Stomach (tissue), 9 donors: ENCODE measurements around the gene TIMELESS. TPM values are rescaled to one million over a fixed set of nuclear protein-coding genes. Genes with fewer than 3 reads are reported as not detected.

Experiments
- DNase-seq, 2 donors: peaks; one replicate each; pipeline versions ENCODE4 v3.0.0 to v3.0.0-alpha.2; 2013 to 2019
- H3K27ac ChIP-seq, 5 donors: fragments of 200-600 bp in 4 of 5; sonication (generic) in 4 of 5; one replicate each; pipeline ENCODE4 v1.5.1; 2013 to 2019; ENCODE audit warnings: mild to moderate bottlenecking in 1 of 5, moderate library complexity in 1 of 5
- H3K27me3 ChIP-seq, 3 donors: fragments of 200-600 bp; sonication (generic); one replicate each; pipeline ENCODE4 v1.5.1; 2017 to 2019; ENCODE audit warnings: mixed run types in 1 of 3
- H3K36me3 ChIP-seq, 4 donors: fragments of 200-600 bp; sonication (generic); 1 replicate in 3 of 4; 2 replicates in 1 of 4; pipeline ENCODE4 v1.5.1; 2016 to 2019
- H3K4me1 ChIP-seq, 4 donors: fragments of 200-600 bp; sonication (generic); one replicate each; pipeline ENCODE4 v1.5.1; 2016 to 2019
- H3K4me3 ChIP-seq, 4 donors: fragments of 200-600 bp; sonication (generic) in 3 of 4; one replicate each; pipeline ENCODE4 v1.5.1; 2016 to 2019; ENCODE audit warnings: mild to moderate bottlenecking in 1 of 4
- H3K9me3 ChIP-seq, 4 donors: fragments of 200-600 bp; sonication (generic); one replicate each; pipeline ENCODE4 v1.5.1; 2016 to 2019
- EP300 ChIP-seq: sonication (generic); formaldehyde crosslinking; IDR thresholded peaks from one replicate; pipeline ENCODE4 v1.6.1; 2017; ENCODE audit warnings: antibody characterized with exemption
- POLR2A ChIP-seq, 4 donors: fragments of 450-650 bp; IDR thresholded peaks; one replicate each; pipeline ENCODE4 v1.6.1; 2016; ENCODE audit warnings: antibody characterized with exemption in 4 of 4, control low read depth in 2 of 4, mild to moderate bottlenecking in 1 of 4, moderate library complexity in 1 of 4
- POLR2AphosphoS5 ChIP-seq, 3 donors: sonication (generic); formaldehyde crosslinking; IDR thresholded peaks; one replicate each; pipeline ENCODE4 v1.6.1; 2016; ENCODE audit warnings: antibody characterized with exemption in 3 of 3
- WGBS, 5 donors: extraction: QIAGEN DNeasy Blood & Tissue Kit in 3 of 5; methylation state at CpG; one replicate each; pipeline versions ENCODE4 v1.1.5 to v1.1.7; 2013 to 2018; 5-methylcytosine and 5-hydroxymethylcytosine counted together
- intact Hi-C: fragments of 100-400 bp; cut with DNase I; formaldehyde crosslinking; loops from one replicate; pipeline ENCODE4 v1.15.1; 2023; ENCODE audit warnings: low total_unique reads
- polyA plus RNA-seq, 3 donors: library from polyadenylated mRNA; stranded (reverse); fragments of 200-250 nt; gene quantifications; one replicate each; pipeline ENCODE4 v1.2.3, GENCODE V29; 2013
- total RNA-seq, 5 donors: library from RNA; depleted of rRNA; stranded (reverse); fragments of >200 nt; gene quantifications; one replicate each; pipeline versions ENCODE4 v1.1.0 to v1.2.3, GENCODE V29; 2014 to 2016
- TF ChIP-seq, protein P1 (sequence below), 7 experiments: fragments of 450-650 bp in 4 of 7; fragments of 200-600 bp in 3 of 7; sonication (generic) in 3 of 7; IDR thresholded peaks; one replicate each; pipeline ENCODE4 v1.5.1; 2016 to 2019; ENCODE audit warnings: antibody characterized with exemption in 7 of 7, control low read depth in 2 of 7, mild to moderate bottlenecking in 1 of 7
- donor health status: healthy with polysubstance abuse.
- donor health status: Bipolar disorder and iron deficiency.
- donor health status: healthy.

TIMELESS gene
- total and polyA plus RNA-seq, 8 donors, result 3.8 to 64.7 (median 6.3) TPM

DNA sequence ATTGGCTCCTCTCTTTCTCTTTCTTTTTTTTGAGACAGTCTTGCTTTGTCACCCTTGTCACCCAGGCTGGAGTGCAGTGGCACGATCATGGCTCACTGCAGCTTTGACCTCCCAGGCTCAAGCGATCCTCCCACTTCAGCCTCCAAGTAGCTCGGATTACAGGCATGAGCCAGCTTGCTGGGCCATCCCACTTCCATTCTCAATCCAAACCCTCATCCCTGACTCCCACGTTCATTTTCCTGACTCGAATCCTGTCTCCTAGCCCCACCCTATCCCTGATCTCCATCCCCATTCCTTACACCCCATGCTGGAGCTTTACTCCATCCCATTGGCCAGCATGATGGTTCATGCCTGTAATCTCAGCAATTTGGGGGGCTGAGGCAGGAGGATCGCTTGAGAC lies 26.9 kb upstream of the TIMELESS start:
- Histone ChIP-seq H3K9me3 (no peaks in the 10 kb centered on the region), H3K36me3 (peaks cover 0 to 22% (median 4%) of the 10 kb centered on the region in 4 donors), H3K4me3 (no peak overlapping the region), H3K4me1 (peaks cover 0 to 8% (median under 1%) of the 10 kb centered on the region in 4 donors), H3K27me3 (no peaks in the 10 kb centered on the region), H3K27ac (no peak overlapping the region)
- TF ChIP-seq POLR2AphosphoS5 (IDR thresholded peaks at IDR 0.05) (no peak), POLR2A (IDR thresholded peaks at IDR 0.05) (no peak), EP300 (no peak)
- TF ChIP-seq, protein P1, sequence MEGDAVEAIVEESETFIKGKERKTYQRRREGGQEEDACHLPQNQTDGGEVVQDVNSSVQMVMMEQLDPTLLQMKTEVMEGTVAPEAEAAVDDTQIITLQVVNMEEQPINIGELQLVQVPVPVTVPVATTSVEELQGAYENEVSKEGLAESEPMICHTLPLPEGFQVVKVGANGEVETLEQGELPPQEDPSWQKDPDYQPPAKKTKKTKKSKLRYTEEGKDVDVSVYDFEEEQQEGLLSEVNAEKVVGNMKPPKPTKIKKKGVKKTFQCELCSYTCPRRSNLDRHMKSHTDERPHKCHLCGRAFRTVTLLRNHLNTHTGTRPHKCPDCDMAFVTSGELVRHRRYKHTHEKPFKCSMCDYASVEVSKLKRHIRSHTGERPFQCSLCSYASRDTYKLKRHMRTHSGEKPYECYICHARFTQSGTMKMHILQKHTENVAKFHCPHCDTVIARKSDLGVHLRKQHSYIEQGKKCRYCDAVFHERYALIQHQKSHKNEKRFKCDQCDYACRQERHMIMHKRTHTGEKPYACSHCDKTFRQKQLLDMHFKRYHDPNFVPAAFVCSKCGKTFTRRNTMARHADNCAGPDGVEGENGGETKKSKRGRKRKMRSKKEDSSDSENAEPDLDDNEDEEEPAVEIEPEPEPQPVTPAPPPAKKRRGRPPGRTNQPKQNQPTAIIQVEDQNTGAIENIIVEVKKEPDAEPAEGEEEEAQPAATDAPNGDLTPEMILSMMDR (IDR thresholded peaks at IDR 0.05), result no peak
- DNase-seq, result no peak
- WGBS, 5 donors, result 85 to 92% (median 88%) methylated on average over 6 of the region's 6 CpGs
- intact Hi-C loops, result no loop called here

DNA sequence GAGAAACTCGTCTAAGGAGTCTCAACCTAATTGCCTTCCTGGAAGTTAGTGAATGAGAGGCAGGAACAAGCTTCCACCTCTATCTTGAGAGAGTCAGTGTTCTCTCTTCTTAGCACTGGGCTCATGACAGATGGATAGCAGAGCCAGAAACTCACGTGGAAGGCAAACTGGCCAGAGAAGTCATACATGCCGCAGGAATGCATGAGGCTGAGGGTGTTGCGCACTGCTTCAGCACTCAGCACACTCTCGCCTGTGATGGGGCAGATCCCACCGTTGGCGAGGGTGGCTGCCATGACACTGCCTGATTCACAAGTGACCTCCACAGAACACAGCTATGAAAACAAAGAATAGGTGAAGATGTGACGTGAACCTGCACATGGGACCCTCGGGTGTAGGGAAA lies 25.2 kb upstream of the TIMELESS start:
- H3K4me3 ChIP-seq, result no peak overlapping the region
- peaks cover 10 to 26% (median 16%) of the 10 kb centered on the region in 4 donors for H3K4me1 ChIP-seq
- H3K27ac ChIP-seq, result no peak overlapping the region
- no peak for DNase-seq
- 91 to 95% (median 93%) methylated on average over 9 of the region's 9 CpGs for WGBS, 5 donors
- no peaks in the 10 kb centered on the region for H3K27me3 ChIP-seq
- H3K36me3 ChIP-seq, result peaks cover 0 to 24% (median 4%) of the 10 kb centered on the region in 4 donors
- intact Hi-C loops, result no loop called here
- TF ChIP-seq POLR2AphosphoS5 (IDR thresholded peaks at IDR 0.05) (no peak), POLR2A (IDR thresholded peaks at IDR 0.05) (no peak), EP300 (no peak)
- TF ChIP-seq, protein P1 (IDR thresholded peaks at IDR 0.05), result no peak
- H3K9me3 ChIP-seq, result no peaks in the 10 kb centered on the region

DNA sequence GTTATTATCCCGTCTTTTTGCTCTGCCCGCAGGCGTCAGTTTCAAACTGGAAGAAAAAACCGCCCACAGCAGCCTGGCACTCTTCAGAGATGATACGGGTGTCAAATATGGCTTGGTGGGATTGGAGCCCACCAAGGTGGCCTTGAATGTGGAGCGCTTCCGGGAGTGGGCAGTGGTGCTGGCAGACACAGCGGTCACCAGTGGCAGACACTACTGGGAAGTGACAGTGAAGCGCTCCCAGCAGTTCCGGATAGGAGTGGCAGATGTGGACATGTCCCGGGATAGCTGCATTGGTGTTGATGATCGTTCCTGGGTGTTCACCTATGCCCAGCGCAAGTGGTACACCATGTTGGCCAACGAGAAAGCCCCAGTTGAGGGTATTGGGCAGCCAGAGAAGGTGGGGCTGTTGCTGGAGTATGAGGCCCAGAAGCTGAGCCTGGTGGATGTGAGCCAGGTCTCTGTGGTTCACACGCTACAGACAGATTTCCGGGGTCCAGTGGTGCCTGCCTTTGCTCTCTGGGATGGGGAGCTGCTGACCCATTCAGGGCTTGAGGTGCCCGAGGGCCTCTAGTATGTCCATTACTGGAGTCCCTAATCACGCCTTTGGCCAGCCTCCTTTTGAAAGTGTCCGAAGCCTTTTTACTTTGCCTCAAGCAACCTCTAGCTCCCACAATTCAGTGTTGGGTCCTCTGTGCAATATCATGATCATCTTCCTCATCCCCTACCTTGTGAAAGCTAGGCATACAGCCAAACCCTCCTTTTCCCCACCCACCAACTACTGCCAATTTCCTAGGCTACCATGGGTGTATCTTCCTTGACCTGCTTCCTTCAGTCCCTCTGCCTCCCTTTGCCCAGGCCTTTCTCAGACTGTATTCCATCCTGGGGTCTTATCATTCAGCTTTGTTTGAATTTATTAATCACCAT lies 20.0 kb upstream of the TIMELESS start:
- Histone ChIP-seq H3K36me3 (peaks cover 0 to 20% (median 4%) of the 10 kb centered on the region in 4 donors), H3K9me3 (no peaks in the 10 kb centered on the region), H3K27me3 (no peaks in the 10 kb centered on the region), H3K4me3 (peak overlapping the region; percentile 80 to 96 (median 90)), H3K4me1 (peaks cover 22 to 42% (median 30%) of the 10 kb centered on the region in 4 donors), H3K27ac (peak overlapping the region; percentile 85 to 95 (median 93))
- WGBS, 5 donors, result 34 to 39% (median 36%) methylated on average over 15 to 19 of the region's 19 CpGs
- DNase-seq, result peak; percentile 32 to 38
- TF ChIP-seq POLR2A (IDR thresholded peaks at IDR 0.05), result no peak
- no peak for TF ChIP-seq EP300
- TF ChIP-seq POLR2AphosphoS5 (IDR thresholded peaks at IDR 0.05), result peak in 2 of 3 donors; percentile 24 to 26
- intact Hi-C loops, result no loop called here

DNA sequence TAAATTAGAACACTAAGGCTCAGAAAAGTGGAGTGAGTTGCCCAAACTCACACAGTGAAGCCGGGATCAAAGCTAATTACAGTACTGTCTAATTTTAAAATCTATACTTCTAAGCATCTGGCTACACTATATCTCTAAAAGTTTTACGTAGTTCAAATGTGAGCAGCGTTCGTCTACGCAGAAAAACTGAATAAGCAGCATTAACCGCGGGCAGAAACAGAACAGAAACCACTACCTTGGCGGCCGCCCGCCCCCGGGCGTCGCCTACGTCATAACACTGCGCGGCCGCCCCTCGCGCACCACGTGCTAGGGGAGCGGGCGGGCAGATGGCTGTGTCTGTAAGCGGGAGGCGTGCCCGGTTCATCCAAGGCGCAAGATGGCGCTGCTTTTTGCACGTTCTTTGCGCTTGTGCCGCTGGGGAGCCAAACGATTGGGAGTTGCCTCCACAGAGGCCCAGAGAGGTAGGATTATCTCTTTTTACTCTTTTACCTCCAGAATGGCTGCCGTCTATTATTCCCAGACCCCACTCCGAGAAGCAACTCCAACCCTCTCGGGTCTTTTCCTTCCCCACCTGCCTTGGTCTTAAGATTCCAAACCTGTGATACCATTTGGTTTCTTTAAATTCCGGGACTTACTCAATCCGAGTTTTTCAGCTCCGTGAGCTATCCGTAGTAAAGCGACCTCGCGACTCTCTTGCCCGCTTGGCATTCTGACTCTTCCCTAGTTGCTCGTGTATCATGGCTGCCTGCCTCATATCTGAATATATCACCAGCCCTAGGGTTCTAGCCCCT lies 19.2 kb upstream of the TIMELESS start, which contains the start of gene SPRYD4:
TSS of gene SPRYD4 (plus strand) at position 363 of the 791 bp plus-strand sequence. CDS start at position 377, 14 bp downstream.
- WGBS, 5 donors, result 0 to 1% (median 1%) methylated on average over 36 to 43 of the region's 43 CpGs
- DNase-seq, result peak; percentile 95 to 98
- H3K27ac ChIP-seq, result peak within 1 kb of the TSS; percentile 85 to 95 (median 93)
- TF ChIP-seq EP300 (no peak), POLR2A (IDR thresholded peaks at IDR 0.05) (peak in 2 of 4 donors; percentile 49 to 67), POLR2AphosphoS5 (IDR thresholded peaks at IDR 0.05) (peak; percentile 93 to 98 (median 94))
- TF ChIP-seq, protein P1 (IDR thresholded peaks at IDR 0.05), result peak in 3 of 7 experiments; percentile 11 to 54 (median 39)
- H3K4me3 ChIP-seq, result peak within 1 kb of the TSS; percentile 80 to 96 (median 90)
- peaks cover 0 to 20% (median 4%) of the 10 kb centered on the region in 4 donors for H3K36me3 ChIP-seq
- no peaks in the 10 kb centered on the region for H3K9me3 ChIP-seq
- H3K4me1 ChIP-seq, result peaks cover 22 to 48% (median 32%) of the 10 kb centered on the region in 4 donors
- intact Hi-C loops, result no loop called here
- H3K27me3 ChIP-seq, result no peaks in the 10 kb centered on the region
